Measurements from ENCODE around the gene CRB1. TPM values are rescaled to one million over a fixed set of nuclear protein-coding genes. Genes with fewer than 3 reads are reported as not detected.

CRB1 gene
- total and polyA plus RNA-seq, 9 of the 15 experiments (the other 6 are each of a cell fraction or from before 2014, with no cell fraction given) = 0.04 to 0.10 TPM; not detected in 7

DNA sequence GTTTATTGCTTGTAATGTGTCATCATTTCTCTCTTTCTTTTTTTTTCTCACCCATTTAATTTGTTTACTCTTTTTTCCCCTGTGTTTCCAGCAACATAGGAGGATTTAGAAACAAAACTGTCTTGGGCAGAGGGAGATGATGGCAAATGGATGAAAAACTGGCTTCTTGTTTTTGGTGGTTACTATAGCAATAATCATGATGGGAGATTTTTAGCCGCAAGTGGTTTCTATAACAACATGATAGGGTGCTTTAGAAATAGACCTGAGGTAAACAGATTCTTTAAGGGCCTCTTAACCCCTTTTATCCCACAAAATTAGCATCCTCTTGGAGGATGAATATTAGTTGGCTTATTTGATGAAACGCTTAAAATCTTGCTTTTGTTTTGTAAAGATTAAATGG lies 51.6 kb downstream of the CRB1 start:
- Histone ChIP-seq H3K27ac (ENCODE audit: extremely low read depth, low read depth, low read length) (no peak overlapping the region), H3K36me3 (ENCODE audit: control insufficient read depth, insufficient read depth, low read length) (no peaks in the 10 kb centered on the region), H3K9me3 (replicated peaks; ENCODE audit: control insufficient read depth, insufficient read depth, low read depth, low read length) (no peaks in the 10 kb centered on the region), H2AFZ (ENCODE audit: low read depth, low read length) (no peak overlapping the region), H3K4me3 (no peak overlapping the region), H3K4me2 (ENCODE audit: insufficient read depth, low read length) (no peak overlapping the region), H3K9me1 (ENCODE audit: control insufficient read depth, insufficient read depth, low read length) (no peaks in the 10 kb centered on the region), H3K27me3 (ENCODE audit: control insufficient read depth in 2 of 2, insufficient read depth in 2 of 2, low read length in 2 of 2) (no peaks in the 10 kb centered on the region), H3K79me2 (ENCODE audit: control insufficient read depth, insufficient read depth, low read length) (no peaks in the 10 kb centered on the region), H3K9ac (ENCODE audit: insufficient read depth in 1 of 2, low read depth in 2 of 2, low read length in 2 of 2) (no peak overlapping the region), H3K4me1 (replicated peaks in 1 of 2; ENCODE audit: control insufficient read depth in 2 of 2, insufficient read depth in 2 of 2, low read length in 2 of 2) (no peaks in the 10 kb centered on the region), H4K20me1 (replicated peaks; ENCODE audit: control insufficient read depth, insufficient read depth, low read length) (no peaks in the 10 kb centered on the region)
- FAIRE-seq (no peak), ATAC-seq (no peak), DNase-seq (ENCODE audit: extremely low read depth in 1 of 4, low spot score in 3 of 4) (no peak)
- in situ Hi-C loops (cut with MboI) (no loop called here), intact Hi-C loops (cut with micrococcal nuclease) (loop anchor here (10.0 kb wide), 1 partner anchor 545 kb away; no protein-coding TSS in a partner anchor)
- WGBS (ENCODE audit: insufficient coverage, low coverage, missing lambda C conversion rate) = 0% methylated on average over 2 of the region's 2 CpGs
- TF ChIP-seq, protein P1, sequence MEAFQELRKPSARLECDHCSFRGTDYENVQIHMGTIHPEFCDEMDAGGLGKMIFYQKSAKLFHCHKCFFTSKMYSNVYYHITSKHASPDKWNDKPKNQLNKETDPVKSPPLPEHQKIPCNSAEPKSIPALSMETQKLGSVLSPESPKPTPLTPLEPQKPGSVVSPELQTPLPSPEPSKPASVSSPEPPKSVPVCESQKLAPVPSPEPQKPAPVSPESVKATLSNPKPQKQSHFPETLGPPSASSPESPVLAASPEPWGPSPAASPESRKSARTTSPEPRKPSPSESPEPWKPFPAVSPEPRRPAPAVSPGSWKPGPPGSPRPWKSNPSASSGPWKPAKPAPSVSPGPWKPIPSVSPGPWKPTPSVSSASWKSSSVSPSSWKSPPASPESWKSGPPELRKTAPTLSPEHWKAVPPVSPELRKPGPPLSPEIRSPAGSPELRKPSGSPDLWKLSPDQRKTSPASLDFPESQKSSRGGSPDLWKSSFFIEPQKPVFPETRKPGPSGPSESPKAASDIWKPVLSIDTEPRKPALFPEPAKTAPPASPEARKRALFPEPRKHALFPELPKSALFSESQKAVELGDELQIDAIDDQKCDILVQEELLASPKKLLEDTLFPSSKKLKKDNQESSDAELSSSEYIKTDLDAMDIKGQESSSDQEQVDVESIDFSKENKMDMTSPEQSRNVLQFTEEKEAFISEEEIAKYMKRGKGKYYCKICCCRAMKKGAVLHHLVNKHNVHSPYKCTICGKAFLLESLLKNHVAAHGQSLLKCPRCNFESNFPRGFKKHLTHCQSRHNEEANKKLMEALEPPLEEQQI (IDR thresholded peaks at IDR 0.05) = no peak
- TF ChIP-seq, protein P2, sequence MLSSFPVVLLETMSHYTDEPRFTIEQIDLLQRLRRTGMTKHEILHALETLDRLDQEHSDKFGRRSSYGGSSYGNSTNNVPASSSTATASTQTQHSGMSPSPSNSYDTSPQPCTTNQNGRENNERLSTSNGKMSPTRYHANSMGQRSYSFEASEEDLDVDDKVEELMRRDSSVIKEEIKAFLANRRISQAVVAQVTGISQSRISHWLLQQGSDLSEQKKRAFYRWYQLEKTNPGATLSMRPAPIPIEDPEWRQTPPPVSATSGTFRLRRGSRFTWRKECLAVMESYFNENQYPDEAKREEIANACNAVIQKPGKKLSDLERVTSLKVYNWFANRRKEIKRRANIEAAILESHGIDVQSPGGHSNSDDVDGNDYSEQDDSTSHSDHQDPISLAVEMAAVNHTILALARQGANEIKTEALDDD (IDR thresholded peaks at IDR 0.05) = no peak
- TF ChIP-seq PTTG1 (tag; IDR thresholded peaks at IDR 0.05; ENCODE audit: low read depth) (no peak), POLR2AphosphoS5 (IDR thresholded peaks at IDR 0.05; ENCODE audit: control insufficient read depth, insufficient read depth, low read depth, low read length) (no peak), NFIX (CRISPR knock-in tag; IDR thresholded peaks at IDR 0.05; ENCODE audit: low read depth) (no peak), RFX1 (IDR thresholded peaks at IDR 0.05) (peak; percentile 75), TSHZ1 (CRISPR knock-in tag; IDR thresholded peaks at IDR 0.05) (no peak), ZNF23 (CRISPR knock-in tag; IDR thresholded peaks at IDR 0.05) (no peak), ZFPM2 (CRISPR knock-in tag; IDR thresholded peaks at IDR 0.05) (no peak), FOXJ2 (tag; IDR thresholded peaks at IDR 0.05) (peak; percentile 99)
- TF ChIP-seq, protein P3, sequence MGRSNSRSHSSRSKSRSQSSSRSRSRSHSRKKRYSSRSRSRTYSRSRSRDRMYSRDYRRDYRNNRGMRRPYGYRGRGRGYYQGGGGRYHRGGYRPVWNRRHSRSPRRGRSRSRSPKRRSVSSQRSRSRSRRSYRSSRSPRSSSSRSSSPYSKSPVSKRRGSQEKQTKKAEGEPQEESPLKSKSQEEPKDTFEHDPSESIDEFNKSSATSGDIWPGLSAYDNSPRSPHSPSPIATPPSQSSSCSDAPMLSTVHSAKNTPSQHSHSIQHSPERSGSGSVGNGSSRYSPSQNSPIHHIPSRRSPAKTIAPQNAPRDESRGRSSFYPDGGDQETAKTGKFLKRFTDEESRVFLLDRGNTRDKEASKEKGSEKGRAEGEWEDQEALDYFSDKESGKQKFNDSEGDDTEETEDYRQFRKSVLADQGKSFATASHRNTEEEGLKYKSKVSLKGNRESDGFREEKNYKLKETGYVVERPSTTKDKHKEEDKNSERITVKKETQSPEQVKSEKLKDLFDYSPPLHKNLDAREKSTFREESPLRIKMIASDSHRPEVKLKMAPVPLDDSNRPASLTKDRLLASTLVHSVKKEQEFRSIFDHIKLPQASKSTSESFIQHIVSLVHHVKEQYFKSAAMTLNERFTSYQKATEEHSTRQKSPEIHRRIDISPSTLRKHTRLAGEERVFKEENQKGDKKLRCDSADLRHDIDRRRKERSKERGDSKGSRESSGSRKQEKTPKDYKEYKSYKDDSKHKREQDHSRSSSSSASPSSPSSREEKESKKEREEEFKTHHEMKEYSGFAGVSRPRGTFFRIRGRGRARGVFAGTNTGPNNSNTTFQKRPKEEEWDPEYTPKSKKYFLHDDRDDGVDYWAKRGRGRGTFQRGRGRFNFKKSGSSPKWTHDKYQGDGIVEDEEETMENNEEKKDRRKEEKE (IDR thresholded peaks at IDR 0.05; ENCODE audit: borderline replicate concordance in 1 of 2, control insufficient read depth in 1 of 2, low read depth in 2 of 2, low read length in 1 of 2) = no peak
- CTCF ChIA-PET (ENCODE audit: low intra/inter-chr PET ratio) = no interaction called here
- BruUV-seq (replicated peaks) = no TSS peak
- POLR2A ChIA-PET = no interaction called here
